Amniotic epithelial cell (primary cell): ENCODE measurements around the gene ACHE.
A peak's percentile ranks its signal among the peaks of the same experiment; 100 is the strongest.
"Not testable (repeated sequence)": the region's sequence is repeated elsewhere in the genome, so short reads cannot be mapped to it uniquely, and the experiment has no call there.

Experiments
- DNase-seq: peaks from one replicate; pipeline ENCODE4 v3.0.0-alpha.2; 2010; ENCODE audit warnings: low read depth

The ACHE gene

GRCh38 chr7:100895701-100895955 is at the start of gene ACHE:
Gene ACHE (minus strand): TSS chr7:100895888. CDS start chr7:100894232, 1,656 bp downstream.
- DNase-seq, result no peak

GRCh38 chr7:100944138-100944537 is 48.5 kb upstream of the ACHE start:
- no peak for DNase-seq

GRCh38 chr7:100943693-100944092 is 48.0 kb upstream of the ACHE start:
- DNase-seq, result no peak

GRCh38 chr7:100942045-100942774 is 46.5 kb upstream of the ACHE start:
- DNase-seq, result peak; percentile 62

- DNase-seq, result not testable (repeated sequence)
These were observed 40.5 kb upstream of the ACHE start for GRCh38 chr7:100936167-100936566.

- DNase-seq, result not testable (repeated sequence)
These were observed 39.7 kb upstream of the ACHE start for GRCh38 chr7:100935381-100935780.

- no peak for DNase-seq
These were observed 38.0 kb upstream of the ACHE start for GRCh38 chr7:100933734-100934133.

- DNase-seq, result no peak
These were observed 34.1 kb upstream of the ACHE start for GRCh38 chr7:100929808-100930174.

- DNase-seq, result not testable (repeated sequence)
These were observed 27.9 kb upstream of the ACHE start for GRCh38 chr7:100923616-100924015.

- DNase-seq, result no peak
These were observed 25.4 kb upstream of the ACHE start for GRCh38 chr7:100921039-100921438.

- DNase-seq, result not testable (repeated sequence)
These were observed 24.2 kb upstream of the ACHE start for GRCh38 chr7:100919779-100920437.

GRCh38 chr7:100919335-100919734 is 23.6 kb upstream of the ACHE start:
- DNase-seq, result not testable (repeated sequence)

- DNase-seq, result no peak
These were observed 19.3 kb upstream of the ACHE start for GRCh38 chr7:100914879-100915447.

GRCh38 chr7:100914208-100914878 is 18.7 kb upstream of the ACHE start:
- no peak for DNase-seq

GRCh38 chr7:100911484-100911883 is 15.8 kb upstream of the ACHE start:
- no peak for DNase-seq

GRCh38 chr7:100910443-100910842 is 14.8 kb upstream of the ACHE start:
- not testable (repeated sequence) for DNase-seq

- DNase-seq, result no peak
These were observed 12.8 kb upstream of the ACHE start for GRCh38 chr7:100908512-100908911.

- DNase-seq, result no peak
These were observed 7.0 kb upstream of the ACHE start for GRCh38 chr7:100902638-100903037.

- DNase-seq, result no peak
These were observed 6.2 kb upstream of the ACHE start for GRCh38 chr7:100901921-100902332.

GRCh38 chr7:100900978-100901377 is 5.3 kb upstream of the ACHE start:
- no peak for DNase-seq

- no peak for DNase-seq
These were observed 3.7 kb upstream of the ACHE start for GRCh38 chr7:100899432-100899831.

- DNase-seq, result no peak
These were observed 2.2 kb upstream of the ACHE start for GRCh38 chr7:100897772-100898454.
